Measurements from ENCODE around the gene SLC6A7. TPM values are rescaled to one million over a fixed set of nuclear protein-coding genes. Genes with fewer than 3 reads are reported as not detected.
"Not testable (repeated sequence)": the region's sequence is repeated elsewhere in the genome, so short reads cannot be mapped to it uniquely, and the experiment has no call there.

Gene SLC6A7
- polyA plus RNA-seq, 1 experiment = not detected

DNA sequence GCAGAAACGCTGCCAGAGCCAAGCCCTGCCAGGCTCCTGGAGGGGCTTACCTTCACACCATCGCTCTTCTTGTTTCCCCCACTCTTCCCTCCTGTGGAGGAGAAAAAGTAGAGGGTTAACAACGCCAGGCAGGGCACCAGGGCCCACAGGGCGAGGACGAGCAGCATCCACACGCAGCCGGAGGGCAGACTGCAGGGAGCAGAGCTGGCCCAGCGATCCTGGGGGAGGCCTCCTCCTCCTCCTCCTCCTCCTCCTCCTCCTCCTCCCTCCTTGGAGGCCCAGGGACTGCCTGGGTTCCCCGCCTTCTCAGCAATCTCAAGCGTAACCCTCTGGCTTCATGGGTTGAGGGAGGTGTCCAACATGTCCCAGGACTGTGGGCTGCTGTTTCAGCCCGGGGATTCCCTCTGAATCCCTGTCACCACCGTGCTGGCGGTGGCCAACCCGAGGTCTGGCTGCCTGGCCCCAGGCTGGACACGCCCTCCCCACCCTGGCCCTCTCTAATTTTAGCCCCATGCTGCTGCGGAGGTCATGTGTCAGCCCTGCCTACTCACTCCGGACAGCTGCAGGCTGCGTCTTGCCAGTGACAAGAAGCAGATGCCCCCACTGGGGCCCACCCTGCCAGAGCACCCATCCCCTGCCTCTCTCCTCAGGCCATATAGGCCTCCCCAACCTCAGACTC is 55.4 kb downstream of the SLC6A7 start:
- no peak for TF ChIP-seq CTCF (IDR thresholded peaks at IDR 0.05; ENCODE audit: insufficient read depth, low read depth, low read length)
- Histone ChIP-seq H3K4me3 (ENCODE audit: low read depth, low read length) (no peak overlapping the region), H3K36me3 (ENCODE audit: control insufficient read depth, insufficient read depth, low read length) (no peaks in the 10 kb centered on the region), H3K27me3 (ENCODE audit: control insufficient read depth, insufficient read depth, low read length) (0 out of 2 replicates have a peak, but pooled peaks cover 1% of the 10 kb centered on the region)
- ChIA-PET POLR2A (no interaction called here), CTCF (no interaction called here)
- no peak for DNase-seq (ENCODE audit: low read depth)

DNA sequence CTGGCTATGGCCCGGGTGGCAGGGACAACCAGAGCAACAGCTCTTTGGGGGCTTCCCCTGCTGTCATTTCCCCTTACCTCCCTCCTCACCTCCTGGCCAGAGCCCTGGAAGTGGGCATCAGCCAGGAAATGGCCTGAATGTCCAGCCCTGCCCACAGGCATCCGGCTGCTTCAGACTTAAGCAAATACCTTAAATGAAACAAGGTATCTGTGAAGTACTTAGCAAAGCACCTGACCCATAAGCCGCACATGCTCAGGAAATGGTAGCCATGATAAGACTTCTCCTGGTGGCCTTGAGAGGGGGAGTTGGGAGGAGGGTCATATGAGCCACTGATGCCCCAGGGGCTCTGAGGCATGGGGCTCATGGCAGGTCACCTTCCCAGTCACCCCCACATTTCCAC is 55.9 kb downstream of the SLC6A7 start:
- POLR2A ChIA-PET = no interaction called here
- Histone ChIP-seq H3K27me3 (ENCODE audit: control insufficient read depth, insufficient read depth, low read length) (0 out of 2 replicates have a peak, but pooled peaks cover 1% of the 10 kb centered on the region), H3K36me3 (ENCODE audit: control insufficient read depth, insufficient read depth, low read length) (no peaks in the 10 kb centered on the region), H3K4me3 (ENCODE audit: low read depth, low read length) (no peak overlapping the region)
- CTCF ChIA-PET = interaction anchor here (1.0 to 1.2 kb wide), 2 partner anchors 8 to 28 kb away, joined by 3 read pairs; no protein-coding TSS in a partner anchor
- DNase-seq (ENCODE audit: low read depth) = no peak
- no peak for TF ChIP-seq CTCF (IDR thresholded peaks at IDR 0.05; ENCODE audit: insufficient read depth, low read depth, low read length)

DNA sequence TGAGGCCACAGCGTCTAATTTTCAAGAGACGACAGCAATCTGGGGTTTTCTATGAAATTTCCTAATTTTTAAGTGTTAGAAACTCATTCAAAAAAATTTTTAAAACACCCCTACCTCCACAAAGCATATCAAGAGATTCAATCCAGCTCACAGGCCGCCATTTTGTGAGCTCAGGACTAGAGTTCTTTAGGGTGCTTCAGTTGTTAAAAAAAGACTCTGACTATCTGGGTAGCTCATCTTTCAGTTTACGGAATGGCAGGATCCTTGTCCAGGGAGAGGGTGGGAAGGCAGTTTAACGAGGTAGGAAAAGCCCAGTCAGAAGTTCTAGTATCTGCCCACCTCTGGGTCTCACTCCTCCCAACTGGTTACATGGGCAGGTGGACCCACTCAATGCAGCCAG is 56.6 kb downstream of the SLC6A7 start:
- Histone ChIP-seq H3K36me3 (ENCODE audit: control insufficient read depth, insufficient read depth, low read length) (no peaks in the 10 kb centered on the region), H3K4me3 (ENCODE audit: low read depth, low read length) (no peak overlapping the region), H3K27me3 (ENCODE audit: control insufficient read depth, insufficient read depth, low read length) (0 out of 2 replicates have a peak, but pooled peaks cover 1% of the 10 kb centered on the region)
- POLR2A ChIA-PET = no interaction called here
- no peak for DNase-seq (ENCODE audit: low read depth)
- CTCF ChIA-PET = interaction anchor here (1.0 to 1.2 kb wide), 3 partner anchors 9 to 28 kb away, joined by 3 to 4 read pairs (median 3); no protein-coding TSS in a partner anchor
- no peak for TF ChIP-seq CTCF (IDR thresholded peaks at IDR 0.05; ENCODE audit: insufficient read depth, low read depth, low read length)

- DNase-seq (ENCODE audit: low read depth) = no peak
- 0 out of 2 replicates have a peak, but pooled peaks cover 1% of the 10 kb centered on the region for H3K27me3 ChIP-seq (ENCODE audit: control insufficient read depth, insufficient read depth, low read length)
- ChIA-PET POLR2A (no interaction called here), CTCF (interaction anchor here (1.0 to 1.2 kb wide), 3 partner anchors 9 to 29 kb away, joined by 3 to 4 read pairs (median 3); no protein-coding TSS in a partner anchor)
- no peaks in the 10 kb centered on the region for H3K36me3 ChIP-seq (ENCODE audit: control insufficient read depth, insufficient read depth, low read length)
- H3K4me3 ChIP-seq (ENCODE audit: low read depth, low read length) = no peak overlapping the region
- no peak for TF ChIP-seq CTCF (IDR thresholded peaks at IDR 0.05; ENCODE audit: insufficient read depth, low read depth, low read length)
Measured at GRCh38 chr5:150246835-150247234, 57.0 kb downstream of the SLC6A7 start.

DNA sequence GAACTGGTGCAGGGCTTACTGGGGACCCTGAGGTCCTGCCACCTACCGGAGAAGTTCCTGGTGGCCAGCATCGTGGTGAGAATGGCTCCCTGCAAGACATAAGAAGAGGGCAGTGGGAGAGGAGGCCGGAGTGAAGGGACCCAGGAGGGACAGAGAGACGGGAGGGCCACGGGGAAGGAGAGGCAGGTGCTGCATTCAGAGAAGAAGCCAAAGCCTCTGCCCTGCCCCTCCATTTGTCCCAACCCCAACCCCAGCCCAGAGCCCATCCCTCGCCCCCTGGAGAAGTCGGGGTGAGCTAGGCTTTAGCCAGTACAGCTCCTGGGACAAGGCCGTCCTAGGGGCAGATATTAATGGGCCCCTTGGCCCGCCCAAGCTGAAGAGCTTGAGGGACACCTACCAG is 57.9 kb downstream of the SLC6A7 start:
- no peak for DNase-seq (ENCODE audit: low read depth)
- Histone ChIP-seq H3K27me3 (ENCODE audit: control insufficient read depth, insufficient read depth, low read length) (0 out of 2 replicates have a peak, but pooled peaks cover 1% of the 10 kb centered on the region), H3K36me3 (ENCODE audit: control insufficient read depth, insufficient read depth, low read length) (no peaks in the 10 kb centered on the region), H3K4me3 (ENCODE audit: low read depth, low read length) (no peak overlapping the region)
- TF ChIP-seq CTCF (IDR thresholded peaks at IDR 0.05; ENCODE audit: insufficient read depth, low read depth, low read length) = no peak
- ChIA-PET CTCF (no interaction called here), POLR2A (no interaction called here)

DNA sequence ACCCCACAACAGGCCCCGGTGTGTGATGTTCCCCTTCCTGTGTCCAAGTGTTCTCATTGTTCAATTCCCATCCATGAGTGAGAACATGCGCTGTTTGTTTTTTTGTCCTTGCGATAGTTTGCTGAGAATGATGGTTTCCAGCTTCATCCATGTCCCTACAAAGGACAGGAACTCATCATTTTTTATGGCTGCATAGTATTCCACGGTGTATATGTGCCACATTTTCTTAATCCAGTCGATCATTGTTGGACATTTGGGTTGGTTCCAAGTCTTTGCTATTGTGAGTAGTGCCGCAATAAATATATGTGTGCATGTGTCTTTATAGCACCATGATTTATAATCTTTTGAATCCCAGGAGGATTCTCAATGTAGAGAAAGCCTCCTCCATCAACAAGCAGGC is 58.6 kb downstream of the SLC6A7 start:
- H3K27me3 ChIP-seq (ENCODE audit: control insufficient read depth, insufficient read depth, low read length); POLR2A ChIA-PET; CTCF ChIA-PET: not testable (repeated sequence)

More for the DNA sequence above, 58.6 kb downstream of the SLC6A7 start:
- DNase-seq (ENCODE audit: low read depth); H3K36me3 ChIP-seq (ENCODE audit: control insufficient read depth, insufficient read depth, low read length); H3K4me3 ChIP-seq (ENCODE audit: low read depth, low read length): not testable (repeated sequence)
